ENCODE data around the gene FBXL16. TPM values are rescaled to one million over a fixed set of nuclear protein-coding genes. Genes with fewer than 3 reads are reported as not detected.

The FBXL16 gene
- total and polyA plus RNA-seq, 2 of the 13 experiments (the other 11 are each of a cell fraction or from before 2014, with no cell fraction given): 0.22 to 2.0 TPM

DNA sequence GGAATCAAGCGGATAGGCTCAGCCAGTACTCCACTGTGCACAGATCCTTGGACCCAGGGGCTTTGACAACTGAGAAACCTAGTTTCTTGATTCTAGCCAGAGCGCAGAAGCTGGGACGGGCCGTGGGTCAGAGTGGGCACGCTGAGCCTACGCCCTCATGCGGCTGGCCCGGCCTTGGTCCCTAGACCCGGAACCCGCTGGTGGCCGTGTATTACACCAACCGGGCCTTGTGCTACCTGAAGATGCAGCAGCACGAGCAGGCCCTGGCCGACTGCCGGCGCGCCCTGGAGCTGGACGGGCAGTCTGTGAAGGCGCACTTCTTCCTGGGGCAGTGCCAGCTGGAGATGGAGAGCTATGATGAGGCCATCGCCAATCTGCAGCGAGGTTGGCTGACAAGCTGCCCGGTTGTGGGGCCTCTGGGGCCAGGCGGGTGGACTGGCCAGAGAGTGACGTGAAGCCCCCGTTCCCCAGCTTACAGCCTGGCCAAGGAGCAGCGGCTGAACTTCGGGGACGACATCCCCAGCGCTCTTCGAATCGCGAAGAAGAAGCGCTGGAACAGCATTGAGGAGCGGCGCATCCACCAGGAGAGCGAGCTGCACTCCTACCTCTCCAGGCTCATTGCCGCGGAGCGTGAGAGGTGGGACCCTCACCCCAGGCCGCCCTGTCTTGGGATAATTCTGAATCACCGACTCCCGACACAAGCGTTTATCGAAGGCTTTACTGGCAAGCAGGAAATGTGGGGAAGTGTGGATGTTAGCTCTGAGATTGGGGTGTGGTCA, 24.4 kb downstream of the FBXL16 start (continued):
- TF ChIP-seq ZNF232 (CRISPR knock-in tag; IDR thresholded peaks at IDR 0.05; ENCODE audit: borderline replicate concordance) (no peak), DPF2 (CRISPR knock-in tag; IDR thresholded peaks at IDR 0.05; ENCODE audit: borderline replicate concordance, low read depth) (no peak), ZFYVE20 (CRISPR knock-in tag; IDR thresholded peaks at IDR 0.05; ENCODE audit: borderline replicate concordance, low read depth) (no peak), GABPB1 (CRISPR knock-in tag; IDR thresholded peaks at IDR 0.05) (peak; percentile 54), ZNF761 (CRISPR knock-in tag; conservative IDR thresholded peaks at IDR 0.05) (no peak), NFRKB (IDR thresholded peaks at IDR 0.05) (no peak), CENPT (CRISPR knock-in tag; IDR thresholded peaks at IDR 0.05; ENCODE audit: low read depth) (no peak), TRIM24 (CRISPR knock-in tag; IDR thresholded peaks at IDR 0.05) (no peak), RBFOX2 (IDR thresholded peaks at IDR 0.05; ENCODE audit: low read depth, low read length) (no peak)
- TF ChIP-seq, protein P1, sequence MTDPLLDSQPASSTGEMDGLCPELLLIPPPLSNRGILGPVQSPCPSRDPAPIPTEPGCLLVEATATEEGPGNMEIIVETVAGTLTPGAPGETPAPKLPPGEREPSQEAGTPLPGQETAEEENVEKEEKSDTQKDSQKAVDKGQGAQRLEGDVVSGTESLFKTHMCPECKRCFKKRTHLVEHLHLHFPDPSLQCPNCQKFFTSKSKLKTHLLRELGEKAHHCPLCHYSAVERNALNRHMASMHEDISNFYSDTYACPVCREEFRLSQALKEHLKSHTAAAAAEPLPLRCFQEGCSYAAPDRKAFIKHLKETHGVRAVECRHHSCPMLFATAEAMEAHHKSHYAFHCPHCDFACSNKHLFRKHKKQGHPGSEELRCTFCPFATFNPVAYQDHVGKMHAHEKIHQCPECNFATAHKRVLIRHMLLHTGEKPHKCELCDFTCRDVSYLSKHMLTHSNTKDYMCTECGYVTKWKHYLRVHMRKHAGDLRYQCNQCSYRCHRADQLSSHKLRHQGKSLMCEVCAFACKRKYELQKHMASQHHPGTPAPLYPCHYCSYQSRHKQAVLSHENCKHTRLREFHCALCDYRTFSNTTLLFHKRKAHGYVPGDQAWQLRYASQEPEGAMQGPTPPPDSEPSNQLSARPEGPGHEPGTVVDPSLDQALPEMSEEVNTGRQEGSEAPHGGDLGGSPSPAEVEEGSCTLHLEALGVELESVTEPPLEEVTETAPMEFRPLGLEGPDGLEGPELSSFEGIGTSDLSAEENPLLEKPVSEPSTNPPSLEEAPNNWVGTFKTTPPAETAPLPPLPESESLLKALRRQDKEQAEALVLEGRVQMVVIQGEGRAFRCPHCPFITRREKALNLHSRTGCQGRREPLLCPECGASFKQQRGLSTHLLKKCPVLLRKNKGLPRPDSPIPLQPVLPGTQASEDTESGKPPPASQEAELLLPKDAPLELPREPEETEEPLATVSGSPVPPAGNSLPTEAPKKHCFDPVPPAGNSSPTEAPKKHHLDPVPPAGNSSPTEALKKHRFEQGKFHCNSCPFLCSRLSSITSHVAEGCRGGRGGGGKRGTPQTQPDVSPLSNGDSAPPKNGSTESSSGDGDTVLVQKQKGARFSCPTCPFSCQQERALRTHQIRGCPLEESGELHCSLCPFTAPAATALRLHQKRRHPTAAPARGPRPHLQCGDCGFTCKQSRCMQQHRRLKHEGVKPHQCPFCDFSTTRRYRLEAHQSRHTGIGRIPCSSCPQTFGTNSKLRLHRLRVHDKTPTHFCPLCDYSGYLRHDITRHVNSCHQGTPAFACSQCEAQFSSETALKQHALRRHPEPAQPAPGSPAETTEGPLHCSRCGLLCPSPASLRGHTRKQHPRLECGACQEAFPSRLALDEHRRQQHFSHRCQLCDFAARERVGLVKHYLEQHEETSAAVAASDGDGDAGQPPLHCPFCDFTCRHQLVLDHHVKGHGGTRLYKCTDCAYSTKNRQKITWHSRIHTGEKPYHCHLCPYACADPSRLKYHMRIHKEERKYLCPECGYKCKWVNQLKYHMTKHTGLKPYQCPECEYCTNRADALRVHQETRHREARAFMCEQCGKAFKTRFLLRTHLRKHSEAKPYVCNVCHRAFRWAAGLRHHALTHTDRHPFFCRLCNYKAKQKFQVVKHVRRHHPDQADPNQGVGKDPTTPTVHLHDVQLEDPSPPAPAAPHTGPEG (CRISPR knock-in tag; IDR thresholded peaks at IDR 0.05): no peak
- TF ChIP-seq, protein P2, sequence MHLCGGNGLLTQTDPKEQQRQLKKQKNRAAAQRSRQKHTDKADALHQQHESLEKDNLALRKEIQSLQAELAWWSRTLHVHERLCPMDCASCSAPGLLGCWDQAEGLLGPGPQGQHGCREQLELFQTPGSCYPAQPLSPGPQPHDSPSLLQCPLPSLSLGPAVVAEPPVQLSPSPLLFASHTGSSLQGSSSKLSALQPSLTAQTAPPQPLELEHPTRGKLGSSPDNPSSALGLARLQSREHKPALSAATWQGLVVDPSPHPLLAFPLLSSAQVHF (CRISPR knock-in tag; IDR thresholded peaks at IDR 0.05): no peak
- TF ChIP-seq, protein P3, sequence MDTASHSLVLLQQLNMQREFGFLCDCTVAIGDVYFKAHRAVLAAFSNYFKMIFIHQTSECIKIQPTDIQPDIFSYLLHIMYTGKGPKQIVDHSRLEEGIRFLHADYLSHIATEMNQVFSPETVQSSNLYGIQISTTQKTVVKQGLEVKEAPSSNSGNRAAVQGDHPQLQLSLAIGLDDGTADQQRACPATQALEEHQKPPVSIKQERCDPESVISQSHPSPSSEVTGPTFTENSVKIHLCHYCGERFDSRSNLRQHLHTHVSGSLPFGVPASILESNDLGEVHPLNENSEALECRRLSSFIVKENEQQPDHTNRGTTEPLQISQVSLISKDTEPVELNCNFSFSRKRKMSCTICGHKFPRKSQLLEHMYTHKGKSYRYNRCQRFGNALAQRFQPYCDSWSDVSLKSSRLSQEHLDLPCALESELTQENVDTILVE (CRISPR knock-in tag; IDR thresholded peaks at IDR 0.05): no peak
- TF ChIP-seq, protein P4, sequence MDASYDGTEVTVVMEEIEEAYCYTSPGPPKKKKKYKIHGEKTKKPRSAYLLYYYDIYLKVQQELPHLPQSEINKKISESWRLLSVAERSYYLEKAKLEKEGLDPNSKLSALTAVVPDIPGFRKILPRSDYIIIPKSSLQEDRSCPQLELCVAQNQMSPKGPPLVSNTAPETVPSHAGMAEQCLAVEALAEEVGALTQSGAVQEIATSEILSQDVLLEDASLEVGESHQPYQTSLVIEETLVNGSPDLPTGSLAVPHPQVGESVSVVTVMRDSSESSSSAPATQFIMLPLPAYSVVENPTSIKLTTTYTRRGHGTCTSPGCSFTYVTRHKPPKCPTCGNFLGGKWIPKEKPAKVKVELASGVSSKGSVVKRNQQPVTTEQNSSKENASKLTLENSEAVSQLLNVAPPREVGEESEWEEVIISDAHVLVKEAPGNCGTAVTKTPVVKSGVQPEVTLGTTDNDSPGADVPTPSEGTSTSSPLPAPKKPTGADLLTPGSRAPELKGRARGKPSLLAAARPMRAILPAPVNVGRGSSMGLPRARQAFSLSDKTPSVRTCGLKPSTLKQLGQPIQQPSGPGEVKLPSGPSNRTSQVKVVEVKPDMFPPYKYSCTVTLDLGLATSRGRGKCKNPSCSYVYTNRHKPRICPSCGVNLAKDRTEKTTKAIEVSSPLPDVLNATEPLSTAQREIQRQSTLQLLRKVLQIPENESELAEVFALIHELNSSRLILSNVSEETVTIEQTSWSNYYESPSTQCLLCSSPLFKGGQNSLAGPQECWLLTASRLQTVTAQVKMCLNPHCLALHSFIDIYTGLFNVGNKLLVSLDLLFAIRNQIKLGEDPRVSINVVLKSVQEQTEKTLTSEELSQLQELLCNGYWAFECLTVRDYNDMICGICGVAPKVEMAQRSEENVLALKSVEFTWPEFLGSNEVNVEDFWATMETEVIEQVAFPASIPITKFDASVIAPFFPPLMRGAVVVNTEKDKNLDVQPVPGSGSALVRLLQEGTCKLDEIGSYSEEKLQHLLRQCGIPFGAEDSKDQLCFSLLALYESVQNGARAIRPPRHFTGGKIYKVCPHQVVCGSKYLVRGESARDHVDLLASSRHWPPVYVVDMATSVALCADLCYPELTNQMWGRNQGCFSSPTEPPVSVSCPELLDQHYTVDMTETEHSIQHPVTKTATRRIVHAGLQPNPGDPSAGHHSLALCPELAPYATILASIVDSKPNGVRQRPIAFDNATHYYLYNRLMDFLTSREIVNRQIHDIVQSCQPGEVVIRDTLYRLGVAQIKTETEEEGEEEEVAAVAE (CRISPR knock-in tag; IDR thresholded peaks at IDR 0.05; ENCODE audit: borderline replicate concordance): no peak
